Hepatocyte (in vitro differentiated cells): ENCODE measurements around the gene HAGH. TPM values are rescaled to one million over a fixed set of nuclear protein-coding genes. Genes with fewer than 3 reads are reported as not detected.

ENCODE experiments used
- DNase-seq: peaks from one replicate; pipeline ENCODE4 v3.0.0-alpha.2; 2016; ENCODE audit warnings: low spot score
- H2AFZ ChIP-seq: fragments of 200-600 bp; sonication (generic); 2 replicates; pipeline ENCODE4 v1.6.0; 2016; ENCODE audit warnings: antibody characterized with exemption, mild to moderate bottlenecking
- H3K27ac ChIP-seq: fragments of 200-600 bp; sonication (generic); 2 replicates; pipeline ENCODE4 v1.5.1; 2016; ENCODE audit warnings: mild to moderate bottlenecking
- H3K27me3 ChIP-seq: fragments of 200-600 bp; sonication (generic); 2 replicates; pipeline ENCODE4 v1.6.1; 2016
- H3K36me3 ChIP-seq: fragments of 200-600 bp; sonication (generic); replicated peaks from 2 replicates; pipeline ENCODE4 v1.5.1; 2016; ENCODE audit warnings: low read depth; ENCODE audit not compliant: insufficient read depth
- H3K4me1 ChIP-seq: fragments of 200-600 bp; sonication (generic); 2 replicates; pipeline ENCODE4 v1.5.1; 2016; ENCODE audit warnings: mild to moderate bottlenecking, moderate library complexity; ENCODE audit not compliant: insufficient read depth
- H3K4me2 ChIP-seq: fragments of 200-600 bp; sonication (generic); 2 replicates; pipeline ENCODE4 v1.6.0; 2016
- H3K4me3 ChIP-seq: fragments of 200-600 bp; sonication (generic); 2 replicates; pipeline ENCODE4 v1.5.1; 2016; ENCODE audit warnings: mild to moderate bottlenecking
- H3K79me2 ChIP-seq: fragments of 200-600 bp; sonication (generic); 2 replicates; pipeline ENCODE4 v1.6.0; 2017; ENCODE audit warnings: mild to moderate bottlenecking
- H3K9me2 ChIP-seq: fragments of 200-600 bp; sonication (generic); replicated peaks from 2 replicates; pipeline ENCODE4 v1.6.0; 2017; ENCODE audit warnings: mild to moderate bottlenecking; ENCODE audit not compliant: insufficient read depth
- H3K9me3 ChIP-seq: fragments of 200-600 bp; sonication (generic); 2 replicates; pipeline ENCODE4 v1.5.1; 2016; ENCODE audit warnings: low read depth, mild to moderate bottlenecking
- H4K20me1 ChIP-seq: fragments of 200-600 bp; sonication (generic); 2 replicates; pipeline ENCODE4 v1.6.0; 2016; ENCODE audit warnings: mild to moderate bottlenecking; ENCODE audit not compliant: insufficient read depth, poor library complexity, severe bottlenecking
- EZH2 ChIP-seq: fragments of 200-600 bp; sonication (generic); IDR thresholded peaks from 2 replicates; pipeline ENCODE4 v1.6.1; 2016; ENCODE audit warnings: antibody characterized with exemption, mild to moderate bottlenecking, borderline replicate concordance
- EZH2phosphoT487 ChIP-seq: fragments of 200-600 bp; sonication (generic); IDR thresholded peaks from one replicate; pipeline ENCODE4 v1.6.1; 2018; ENCODE audit warnings: antibody characterized with exemption, mild to moderate bottlenecking, low read depth, moderate library complexity; ENCODE audit not compliant: unreplicated experiment, severe bottlenecking
- WGBS: methylation state at CpG from one replicate; pipeline ENCODE4 v1.1.6; 2016; ENCODE audit warnings: low lambda C conversion rate; ENCODE audit errors: missing lambda C conversion rate; 5-methylcytosine and 5-hydroxymethylcytosine counted together
- polyA plus RNA-seq: library from polyadenylated mRNA; unstranded; fragments of >200 nt; fragmentation: Nextera tagmentation; extraction: Ambion mirVana; gene quantifications from 2 replicates; pipeline ENCODE4 v1.2.1, GENCODE V29; 2016
- total RNA-seq: library from RNA; depleted of rRNA; stranded (reverse); fragments of >200 nt; gene quantifications from 2 replicates; pipeline ENCODE4 v1.2.3, GENCODE V29; 2014
- TF ChIP-seq, protein P1 (sequence below): fragments of 200-600 bp; sonication (generic); IDR thresholded peaks from 2 replicates; pipeline ENCODE4 v1.5.1; 2016; ENCODE audit warnings: antibody characterized with exemption, mild to moderate bottlenecking; ENCODE audit not compliant: poor library complexity

The HAGH gene
- total and polyA plus RNA-seq, 2 experiments from 2014 or later: 55.6 to 113 TPM

DNA sequence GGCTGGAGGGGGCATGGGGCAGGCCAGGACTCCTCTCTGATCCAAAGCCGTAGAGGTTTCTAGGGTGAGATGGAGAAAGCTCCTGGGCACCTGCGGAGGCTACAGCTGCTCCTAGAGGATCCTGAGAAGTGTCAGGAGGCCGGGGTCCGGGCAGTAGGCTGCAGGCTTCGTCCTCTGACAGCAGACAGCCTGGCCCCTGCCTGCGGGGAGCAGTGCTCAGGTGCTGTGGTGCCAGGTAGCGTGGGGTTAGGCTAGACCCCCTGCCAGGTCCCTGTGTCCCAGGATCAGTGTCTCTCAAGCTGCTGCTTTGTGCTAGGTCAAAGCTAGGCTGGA is 52.2 kb downstream of the HAGH start:
- Histone ChIP-seq H3K9me2 (no peaks in the 10 kb centered on the region), H3K27me3 (no peaks in the 10 kb centered on the region), H3K4me1 (peaks cover 29% of the 10 kb centered on the region), H4K20me1 (peaks cover 20% of the 10 kb centered on the region), H3K79me2 (peaks cover 34% of the 10 kb centered on the region), H3K4me2 (peak overlapping the region; percentile 100), H3K4me3 (peak overlapping the region; percentile 88), H3K27ac (peak overlapping the region; percentile 98), H3K9me3 (no peaks in the 10 kb centered on the region), H2AFZ (no peak overlapping the region), H3K36me3 (no peaks in the 10 kb centered on the region)
- TF ChIP-seq EZH2phosphoT487: no peak
- TF ChIP-seq, protein P1, sequence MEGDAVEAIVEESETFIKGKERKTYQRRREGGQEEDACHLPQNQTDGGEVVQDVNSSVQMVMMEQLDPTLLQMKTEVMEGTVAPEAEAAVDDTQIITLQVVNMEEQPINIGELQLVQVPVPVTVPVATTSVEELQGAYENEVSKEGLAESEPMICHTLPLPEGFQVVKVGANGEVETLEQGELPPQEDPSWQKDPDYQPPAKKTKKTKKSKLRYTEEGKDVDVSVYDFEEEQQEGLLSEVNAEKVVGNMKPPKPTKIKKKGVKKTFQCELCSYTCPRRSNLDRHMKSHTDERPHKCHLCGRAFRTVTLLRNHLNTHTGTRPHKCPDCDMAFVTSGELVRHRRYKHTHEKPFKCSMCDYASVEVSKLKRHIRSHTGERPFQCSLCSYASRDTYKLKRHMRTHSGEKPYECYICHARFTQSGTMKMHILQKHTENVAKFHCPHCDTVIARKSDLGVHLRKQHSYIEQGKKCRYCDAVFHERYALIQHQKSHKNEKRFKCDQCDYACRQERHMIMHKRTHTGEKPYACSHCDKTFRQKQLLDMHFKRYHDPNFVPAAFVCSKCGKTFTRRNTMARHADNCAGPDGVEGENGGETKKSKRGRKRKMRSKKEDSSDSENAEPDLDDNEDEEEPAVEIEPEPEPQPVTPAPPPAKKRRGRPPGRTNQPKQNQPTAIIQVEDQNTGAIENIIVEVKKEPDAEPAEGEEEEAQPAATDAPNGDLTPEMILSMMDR: no peak
- TF ChIP-seq EZH2: no peak
- no peak for DNase-seq
- 94% methylated on average over 7 of the region's 7 CpGs for WGBS

- Histone ChIP-seq H3K27ac (peak overlapping the region; percentile 98), H3K4me3 (peak overlapping the region; percentile 88), H3K4me2 (peak overlapping the region; percentile 100), H4K20me1 (peaks cover 20% of the 10 kb centered on the region), H3K36me3 (no peaks in the 10 kb centered on the region), H3K9me2 (no peaks in the 10 kb centered on the region), H3K27me3 (no peaks in the 10 kb centered on the region), H3K79me2 (peaks cover 34% of the 10 kb centered on the region), H2AFZ (peak overlapping the region; percentile 80), H3K4me1 (peaks cover 29% of the 10 kb centered on the region), H3K9me3 (no peaks in the 10 kb centered on the region)
- TF ChIP-seq, protein P1: no peak
- TF ChIP-seq EZH2: no peak
- TF ChIP-seq EZH2phosphoT487: no peak
- WGBS: 29% methylated on average over 39 of the region's 45 CpGs
- no peak for DNase-seq
These were observed 52.8 kb downstream of the HAGH start for GRCh38 chr16:1773703-1774447.

DNA sequence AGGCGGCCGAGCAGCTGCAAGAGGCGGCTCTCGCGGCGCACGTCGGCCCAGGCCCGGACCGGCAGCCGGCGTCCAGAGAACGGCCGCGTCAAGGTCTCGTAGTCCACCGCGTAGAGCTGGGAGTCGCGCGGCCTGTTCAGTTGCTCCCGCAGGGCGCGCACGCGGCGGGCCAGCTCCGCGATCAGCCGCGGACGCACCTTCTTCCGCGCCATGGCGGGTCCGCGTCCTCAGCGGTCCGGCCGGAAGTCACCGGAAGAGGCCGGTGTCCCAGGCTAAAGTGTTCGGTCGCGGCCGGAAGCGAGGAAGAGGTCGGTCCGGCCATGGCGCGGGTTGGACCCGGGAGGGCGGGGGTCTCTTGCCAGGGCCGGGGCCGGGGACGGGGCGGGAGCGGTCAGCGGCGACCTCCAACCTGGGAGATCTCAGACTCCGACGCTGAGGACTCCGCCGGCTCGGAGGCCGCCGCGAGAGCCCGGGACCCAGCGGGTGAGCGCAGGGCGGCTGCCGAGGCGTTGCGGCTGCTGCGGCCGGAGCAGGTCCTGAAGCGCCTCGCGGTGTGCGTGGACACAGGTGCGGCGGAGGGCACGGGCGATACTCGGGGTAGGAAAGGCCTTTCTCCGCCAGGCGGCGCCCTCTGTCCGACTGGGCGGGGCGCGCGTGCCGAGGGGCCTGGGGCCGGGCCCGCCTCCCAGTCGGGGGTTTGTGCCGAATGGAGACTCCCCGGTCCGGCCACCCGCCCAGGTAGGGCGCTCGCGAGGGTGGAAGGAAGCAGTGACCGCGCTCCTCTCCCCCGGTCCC is 53.5 kb downstream of the HAGH start, which contains the start of gene MRPS34:
TSS of gene MRPS34 (minus strand) at position 227 of the 795 bp plus-strand sequence. CDS start at position 212, 15 bp downstream.
- Histone ChIP-seq H3K27ac (peak within 1 kb of the TSS; percentile 98), H3K36me3 (no peaks in the 10 kb centered on the region), H4K20me1 (peaks cover 20% of the 10 kb centered on the region), H3K4me3 (peak within 1 kb of the TSS; percentile 88), H3K4me1 (peaks cover 29% of the 10 kb centered on the region), H3K4me2 (peak within 1 kb of the TSS; percentile 100), H2AFZ (peak within 1 kb of the TSS; percentile 80), H3K9me3 (no peaks in the 10 kb centered on the region), H3K79me2 (peaks cover 34% of the 10 kb centered on the region), H3K27me3 (no peaks in the 10 kb centered on the region), H3K9me2 (no peaks in the 10 kb centered on the region)
- peak; percentile 93 for DNase-seq
- no peak for TF ChIP-seq EZH2phosphoT487
- TF ChIP-seq, protein P1: peak; percentile 84
- no peak for TF ChIP-seq EZH2
- WGBS: 1% methylated on average over 53 of the region's 108 CpGs
